ENCODE measurements around the gene SYK.
"Not testable (repeated sequence)": the region's sequence is repeated elsewhere in the genome, so short reads cannot be mapped to it uniquely, and the experiment has no call there.

SYK gene

DNA sequence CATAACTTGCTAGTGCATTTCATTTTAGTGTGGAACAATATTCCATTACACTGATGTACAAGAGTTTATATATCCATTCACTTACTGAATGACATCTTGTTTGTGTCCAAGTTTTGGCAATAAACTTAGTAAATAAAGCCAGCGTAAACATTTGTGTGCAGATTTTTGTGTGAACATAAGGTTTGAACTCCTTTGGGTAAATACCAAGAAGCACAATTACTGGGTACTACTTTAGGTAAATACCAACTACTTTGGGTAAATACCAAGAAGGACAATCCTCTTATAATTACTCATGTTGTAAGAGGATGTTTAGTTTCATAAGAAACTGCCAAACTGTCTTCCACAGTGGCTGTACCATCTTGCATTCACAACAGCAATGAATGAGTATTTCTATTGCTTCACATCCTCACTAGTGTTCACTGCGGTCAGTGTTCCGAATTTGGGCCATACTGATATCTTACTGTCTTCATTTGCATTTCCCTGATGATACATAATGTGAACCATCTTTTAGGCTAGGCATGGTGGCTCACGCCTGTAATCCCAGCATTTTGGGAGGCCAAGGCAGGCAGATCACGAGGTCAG, 2.3 kb upstream of the SYK start:
- DNase-seq = no peak

DNA sequence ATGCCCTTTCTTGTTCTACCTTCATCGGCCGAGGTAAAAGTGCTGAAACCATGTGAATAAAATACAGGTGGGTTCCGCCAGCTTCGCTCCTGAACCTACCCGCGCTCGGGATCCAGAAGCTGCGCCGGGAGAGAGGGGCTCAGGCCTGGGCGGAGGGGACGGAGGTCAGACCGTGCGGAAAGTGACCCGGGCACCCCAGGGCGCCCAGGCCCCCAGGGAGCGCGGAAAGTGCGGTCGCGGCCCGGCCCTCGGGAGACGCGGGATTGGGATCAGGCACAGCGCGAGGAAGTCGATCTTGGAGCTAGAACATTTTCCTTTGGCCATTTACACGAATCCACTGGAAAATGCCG, 329 bp downstream of the SYK start:
- no peak for DNase-seq

DNA sequence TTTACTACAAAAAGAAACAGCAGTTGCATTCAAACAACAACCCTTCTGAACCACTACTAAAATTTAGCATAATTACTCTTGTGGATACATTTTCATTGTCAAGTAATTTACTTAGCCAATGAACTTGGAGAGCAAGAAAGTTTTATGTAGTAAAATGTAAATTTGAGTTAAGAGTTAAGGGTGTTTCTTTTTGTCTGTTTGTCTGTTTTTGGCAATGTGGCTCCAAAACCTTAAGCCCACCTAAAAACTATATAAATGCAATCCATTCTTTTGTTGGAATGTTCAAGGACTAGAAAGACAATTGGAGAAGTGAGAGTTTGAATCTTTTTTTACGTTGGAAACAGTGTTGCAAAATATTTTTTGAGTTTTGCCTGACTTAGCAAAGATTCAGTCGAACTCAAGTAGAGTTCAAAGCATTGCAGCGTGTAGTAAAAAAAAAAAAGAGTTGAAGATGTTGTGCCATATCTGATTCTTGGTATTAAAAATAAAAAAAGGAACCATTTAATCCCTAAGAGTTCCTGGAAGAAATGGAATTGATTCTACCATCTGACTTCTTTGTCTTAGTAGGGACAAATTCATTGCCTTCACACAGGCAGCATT, 867 bp downstream of the SYK start:
- DNase-seq = no peak

DNA sequence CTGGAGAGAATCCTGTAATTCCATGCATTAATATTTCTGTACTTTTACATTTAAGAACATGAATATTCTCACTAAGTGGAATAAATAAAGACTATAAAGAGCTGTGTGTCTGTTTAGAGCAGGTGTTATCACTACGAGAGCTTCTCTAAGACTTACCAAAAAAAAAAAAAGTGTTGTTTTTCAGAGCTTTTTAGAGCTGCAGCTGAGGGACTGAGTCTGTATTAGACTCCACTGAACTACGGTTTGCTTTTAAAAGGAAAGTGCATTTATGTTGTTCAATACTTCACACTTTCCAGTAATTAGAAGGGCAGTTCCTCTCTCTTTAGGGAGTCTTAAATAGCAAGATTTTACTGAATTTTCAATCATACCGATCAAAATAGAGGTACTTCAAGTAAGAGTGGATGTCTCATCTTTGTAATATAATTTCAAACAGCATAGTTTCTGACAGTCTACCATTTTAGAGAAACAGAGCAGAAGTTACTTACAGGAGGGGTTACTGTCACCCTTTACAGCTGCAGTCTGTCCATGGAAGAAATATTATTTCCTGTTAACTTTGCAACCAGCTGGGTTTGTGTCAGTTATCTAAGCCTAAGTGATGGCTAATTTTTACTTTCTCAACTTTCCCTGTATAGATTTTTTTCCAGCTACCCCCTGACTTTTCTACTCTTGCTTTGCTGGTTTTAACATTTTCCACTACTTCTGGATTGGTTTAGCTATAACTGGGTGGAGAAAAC, 2.4 kb downstream of the SYK start:
- no peak for DNase-seq

DNA sequence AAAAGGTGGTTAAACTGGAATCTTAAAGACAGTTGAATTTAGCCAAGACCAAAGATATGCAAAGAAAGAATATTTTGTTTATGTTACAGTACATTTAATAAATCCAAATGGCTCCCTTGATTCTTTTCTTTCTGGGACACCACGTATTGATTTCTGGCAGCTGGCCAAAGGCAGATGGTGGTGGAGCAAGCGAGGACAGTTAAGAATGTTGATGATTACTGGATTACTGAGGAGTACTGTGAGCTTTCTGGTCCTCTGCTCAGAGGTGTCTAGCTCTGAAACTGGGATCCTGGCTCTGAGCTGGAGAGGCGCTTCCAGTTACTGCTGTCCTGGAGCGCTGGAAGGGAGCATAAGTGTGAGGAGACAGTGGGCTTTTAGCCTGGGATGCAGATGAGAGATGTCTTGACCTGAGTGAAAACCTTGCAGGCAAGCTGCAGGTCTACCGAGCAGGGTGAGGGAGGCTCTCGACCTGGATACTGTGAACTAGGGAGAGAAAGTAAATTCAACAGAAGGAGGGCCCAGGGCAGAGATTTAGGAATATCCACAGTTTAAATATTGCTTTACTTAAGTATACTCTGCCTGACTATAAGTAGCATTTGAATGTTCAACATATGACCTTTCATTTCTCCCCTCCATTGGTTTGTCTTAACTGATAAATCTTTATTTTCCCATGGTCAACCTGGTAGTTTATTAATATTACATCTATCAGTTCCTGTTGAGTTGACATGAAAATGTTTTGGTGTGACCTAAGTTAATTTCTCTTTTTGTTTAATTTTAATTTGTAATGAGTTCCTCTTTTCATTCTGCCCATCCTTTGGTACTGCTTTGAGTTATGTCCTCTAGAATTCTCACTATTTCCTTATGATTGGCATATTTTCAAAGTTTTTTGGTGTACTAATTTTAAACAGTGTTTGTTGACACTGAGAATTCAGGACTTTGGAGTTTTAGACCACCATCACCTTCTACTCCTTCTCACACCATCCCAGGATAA, 3.7 kb downstream of the SYK start:
- DNase-seq = no peak

DNA sequence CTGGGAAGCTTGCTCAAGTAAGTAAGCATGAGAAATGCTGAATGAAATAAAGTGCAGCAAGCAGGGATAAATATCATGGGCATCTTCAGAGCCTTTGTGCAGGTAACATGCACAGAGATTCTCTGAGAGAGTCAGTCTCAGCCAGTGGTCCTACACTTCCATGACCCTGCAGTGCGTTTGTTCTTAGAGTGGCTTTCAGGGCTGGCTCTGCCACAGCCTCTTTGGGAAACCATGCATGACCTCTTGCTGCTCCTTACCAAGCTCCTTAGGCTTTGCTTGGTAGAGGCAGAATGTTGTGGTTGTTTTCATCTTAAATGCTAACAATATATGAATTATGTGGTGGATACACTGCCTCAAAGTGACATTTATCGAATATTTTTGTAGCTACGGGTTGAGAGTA, 5.4 kb downstream of the SYK start:
- no peak for DNase-seq

DNA sequence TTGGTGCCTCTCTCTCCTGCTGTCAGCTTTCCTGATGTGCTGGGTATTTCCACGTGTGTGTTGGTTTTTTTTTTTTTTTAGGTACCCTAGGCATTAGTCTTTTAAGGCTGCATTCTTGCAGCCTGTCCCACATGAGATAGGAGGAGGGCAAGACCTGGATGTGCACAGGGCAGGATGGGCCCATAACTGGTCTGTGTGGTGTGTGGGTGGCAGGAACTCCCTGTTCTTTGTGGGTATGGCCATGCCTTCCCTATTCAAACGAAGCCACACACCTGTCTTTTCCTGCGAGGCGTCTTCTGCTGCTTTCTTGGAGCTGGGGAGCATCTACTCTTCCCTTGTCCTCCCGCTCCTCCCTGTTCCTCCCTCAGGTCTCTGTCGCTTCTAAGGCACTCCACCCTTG, 6.8 kb downstream of the SYK start:
- no peak for DNase-seq

DNA sequence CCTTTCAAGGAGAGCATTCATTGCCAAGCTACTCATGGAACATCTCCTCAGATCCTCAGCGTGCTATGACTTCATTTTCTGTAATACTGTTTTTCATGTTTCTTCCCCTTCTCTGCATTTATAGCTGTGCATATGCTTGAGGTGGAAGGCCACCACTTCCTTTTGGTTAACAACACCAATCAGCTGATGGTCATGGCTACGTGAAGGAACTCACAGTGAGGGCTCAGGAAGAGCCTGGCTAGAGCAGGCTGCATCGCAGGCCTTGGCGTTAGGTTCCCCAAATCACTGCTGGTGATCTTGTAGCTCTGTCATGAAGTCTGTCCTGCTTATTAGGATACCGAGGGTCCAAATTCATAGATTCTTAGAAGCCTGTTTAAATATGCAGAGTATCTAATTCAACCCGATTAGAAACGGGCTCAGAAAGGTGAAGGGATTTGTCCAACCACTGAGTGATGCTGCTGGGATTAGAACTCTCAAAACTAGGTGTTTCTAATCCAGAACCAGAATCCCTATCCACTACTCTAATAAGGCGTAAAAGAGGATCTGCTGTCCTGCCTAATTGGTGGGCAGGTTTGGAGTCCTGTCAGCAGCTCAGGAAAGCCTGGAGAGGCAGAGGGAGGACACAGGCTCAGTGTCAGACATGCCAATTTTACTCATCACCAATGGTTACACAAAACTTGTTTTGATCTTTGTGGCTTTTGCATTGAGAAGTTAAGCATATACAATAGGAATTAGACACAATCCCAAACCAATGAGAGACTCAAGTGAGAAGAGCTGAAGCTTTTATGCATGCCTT, 7.5 kb downstream of the SYK start:
- no peak for DNase-seq

DNA sequence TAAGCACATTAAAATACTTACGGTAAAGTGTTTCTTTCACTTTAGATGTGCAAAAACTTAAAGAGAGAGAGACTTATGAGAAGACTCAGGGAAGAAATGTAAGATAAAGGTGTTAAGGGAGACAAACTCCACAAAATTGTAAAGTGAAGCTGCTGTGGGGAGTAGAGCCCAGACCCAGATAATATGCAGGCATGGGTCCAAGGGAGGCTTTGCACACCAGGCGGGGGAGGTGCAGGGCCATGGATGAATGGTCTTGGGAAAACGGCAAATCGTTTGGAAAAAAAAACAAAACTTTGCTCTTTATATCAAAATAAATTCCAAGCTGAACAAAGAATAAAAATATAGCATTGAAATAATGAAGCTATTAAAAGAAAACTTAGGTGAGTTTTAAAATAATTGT, 9.1 kb downstream of the SYK start:
- DNase-seq = no peak

DNA sequence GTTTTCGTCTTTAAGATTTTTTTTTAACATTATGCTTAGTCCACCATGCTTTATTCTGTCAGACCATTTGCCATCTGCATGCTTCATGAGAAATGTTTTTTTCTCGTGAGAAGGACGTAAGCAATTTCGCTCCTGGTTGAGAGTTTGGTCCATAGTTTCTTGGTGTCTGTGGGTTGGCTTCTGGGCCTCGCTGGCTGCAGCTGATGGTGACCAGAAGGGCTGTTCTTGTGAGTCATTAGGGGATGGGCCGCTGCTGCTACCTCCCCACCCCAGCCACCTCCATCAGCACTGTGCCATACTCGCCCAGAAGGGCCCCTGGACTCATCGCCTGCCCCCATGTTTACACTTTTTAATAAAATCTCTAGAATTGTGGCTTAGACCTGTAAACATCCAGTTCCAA, 11.4 kb downstream of the SYK start:
- DNase-seq = no peak

DNA sequence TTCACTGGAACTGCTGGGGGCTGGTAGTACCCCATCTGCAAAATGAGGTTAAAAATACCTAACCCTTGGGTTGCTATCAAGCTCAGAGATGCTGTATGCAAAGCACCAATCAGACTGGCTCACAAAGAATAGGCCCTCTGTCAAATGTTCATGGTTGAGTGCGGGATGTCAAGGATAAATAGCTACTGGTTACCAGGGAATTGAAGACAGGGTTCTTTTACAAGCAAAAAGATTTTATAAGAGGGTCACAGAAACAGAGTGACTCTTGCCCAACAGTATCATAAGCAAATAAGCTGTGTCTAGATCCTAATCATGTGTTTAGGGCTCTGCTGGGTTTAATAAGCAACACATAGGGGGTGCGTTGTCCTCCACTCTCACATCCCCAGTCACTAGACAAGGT, 11.9 kb downstream of the SYK start:
- no peak for DNase-seq

DNA sequence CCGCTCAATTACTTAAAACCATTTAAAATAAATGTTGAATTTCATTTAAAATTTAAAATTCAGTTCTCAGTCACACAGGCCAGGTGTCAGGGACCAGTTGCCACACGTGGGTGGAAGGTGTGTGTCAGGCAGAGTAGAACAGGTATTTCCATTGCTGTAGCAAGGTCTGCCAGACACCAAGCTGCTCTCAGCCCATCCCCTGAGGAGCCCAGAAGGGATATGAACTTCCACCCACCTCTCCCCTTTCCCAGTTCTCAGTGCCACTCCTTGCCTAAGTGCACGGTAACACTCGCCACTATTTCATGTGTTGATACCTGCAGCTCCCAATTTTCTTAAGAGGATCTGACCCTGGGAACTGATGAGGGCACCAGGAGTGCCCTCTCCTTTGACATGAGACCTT, 12.7 kb downstream of the SYK start:
- no peak for DNase-seq

DNA sequence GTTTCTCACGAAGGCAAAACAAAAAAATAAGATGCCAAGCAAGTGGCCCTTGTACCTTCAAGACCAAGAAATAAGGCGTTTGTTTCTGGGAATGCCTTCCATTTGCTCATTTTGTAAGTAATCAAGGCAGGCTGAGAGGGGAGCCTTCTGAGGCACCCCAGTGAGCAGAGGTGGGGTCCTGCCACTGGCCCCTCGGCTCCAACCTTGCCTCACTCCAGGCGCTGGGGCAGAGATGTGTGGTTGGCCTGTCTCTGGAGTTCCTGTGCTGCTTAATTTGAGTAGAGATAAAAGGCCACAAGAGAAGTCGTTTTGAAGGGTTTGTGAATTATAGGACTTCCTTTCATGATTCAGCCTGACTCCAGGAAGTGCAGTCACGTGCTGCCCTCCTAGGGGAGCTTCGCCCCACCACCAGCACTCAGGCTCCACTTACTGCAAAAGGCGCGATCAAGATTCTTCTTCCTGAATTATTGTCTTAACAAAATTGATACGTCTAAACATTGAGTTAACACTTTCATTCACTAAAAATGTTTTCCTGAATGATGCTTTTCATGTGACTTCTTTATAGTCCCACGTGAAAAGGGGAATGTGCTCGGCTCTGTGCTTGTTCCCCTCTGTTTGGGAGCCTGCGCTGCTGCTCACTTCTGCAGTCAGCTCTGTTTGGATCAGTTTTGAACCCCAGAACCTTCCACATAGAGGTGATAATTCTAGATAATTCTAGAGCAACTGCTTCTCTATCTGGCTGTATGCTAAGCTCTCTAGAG, 13.7 kb downstream of the SYK start:
- no peak for DNase-seq

DNA sequence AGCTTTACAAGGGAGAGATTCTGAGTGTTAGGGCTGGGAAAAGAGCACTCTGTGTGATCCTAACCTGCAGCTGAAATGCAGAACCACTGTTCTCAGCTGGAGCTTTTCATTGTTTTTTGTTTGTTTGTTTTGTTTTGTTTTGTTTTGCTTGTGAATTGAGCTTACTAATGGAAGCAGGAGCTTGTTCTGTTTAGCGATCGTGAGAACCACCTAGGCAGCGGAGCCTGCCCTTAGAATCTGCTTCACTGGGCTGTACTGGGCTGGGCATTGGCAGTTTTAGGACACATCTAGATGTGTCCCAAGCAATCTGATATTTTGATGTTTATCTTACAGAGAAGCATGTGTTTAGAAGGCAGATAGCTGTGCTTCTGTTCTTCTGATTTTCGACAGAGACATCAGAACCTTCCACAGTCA, 14.3 kb downstream of the SYK start:
- no peak for DNase-seq

DNA sequence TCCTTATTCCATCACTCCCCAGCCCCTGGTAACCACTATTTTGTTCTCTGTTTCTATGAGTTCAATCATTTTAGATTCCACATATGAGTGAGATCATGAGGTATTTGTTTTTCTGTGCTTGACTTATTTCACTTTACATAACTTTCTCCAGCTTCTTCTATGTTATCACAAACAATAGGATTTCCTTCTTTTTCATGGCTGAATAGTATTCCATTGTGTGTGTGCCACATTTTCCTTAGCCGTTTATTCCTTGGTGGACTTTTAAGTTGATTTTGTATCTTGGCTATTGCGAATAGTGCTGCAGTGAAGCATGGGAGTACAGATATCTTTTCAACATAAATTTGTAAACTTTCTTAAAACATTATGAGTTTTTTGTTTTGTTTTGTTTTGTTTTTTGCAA, 15.1 kb downstream of the SYK start:
- no peak for DNase-seq

DNA sequence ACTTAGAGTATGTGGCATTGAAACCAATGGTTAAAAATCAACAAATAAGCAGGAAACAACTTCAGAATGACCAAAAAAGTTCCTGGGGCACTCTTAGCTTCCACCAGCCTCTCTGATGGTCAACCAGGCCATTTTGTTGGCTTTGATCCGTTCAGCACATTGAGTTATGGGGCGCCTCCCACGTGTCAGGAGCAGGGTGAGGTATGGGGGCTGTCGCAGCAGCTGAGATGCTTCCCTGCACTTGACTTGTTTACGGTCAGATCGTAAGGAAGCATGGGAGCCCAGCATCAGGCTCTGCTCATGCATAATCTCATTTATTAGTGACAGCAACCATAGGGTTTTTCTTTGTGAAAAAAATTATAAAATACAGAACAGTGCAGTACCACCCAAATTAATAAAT, 16.7 kb downstream of the SYK start:
- no peak for DNase-seq

DNA sequence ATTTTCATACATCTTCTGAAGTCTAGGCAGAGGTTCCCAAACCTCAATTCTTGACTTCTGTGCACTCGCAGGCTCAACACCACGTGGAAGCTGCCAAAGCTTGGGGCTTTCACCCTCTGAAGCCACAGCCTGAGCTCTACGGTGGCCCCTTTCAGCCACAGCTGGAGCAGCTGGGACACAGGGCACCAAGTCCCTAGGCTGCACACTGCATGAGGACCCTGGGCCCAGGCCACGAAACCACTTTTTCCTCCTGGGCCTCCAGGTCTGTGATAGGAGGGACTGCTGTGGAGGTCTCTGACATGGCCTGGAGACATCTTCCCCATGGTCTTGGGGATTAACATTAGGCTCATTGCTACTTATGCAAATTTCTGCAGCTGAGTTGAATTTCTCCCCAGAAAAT, 18.8 kb downstream of the SYK start:
- not testable (repeated sequence) for DNase-seq

DNA sequence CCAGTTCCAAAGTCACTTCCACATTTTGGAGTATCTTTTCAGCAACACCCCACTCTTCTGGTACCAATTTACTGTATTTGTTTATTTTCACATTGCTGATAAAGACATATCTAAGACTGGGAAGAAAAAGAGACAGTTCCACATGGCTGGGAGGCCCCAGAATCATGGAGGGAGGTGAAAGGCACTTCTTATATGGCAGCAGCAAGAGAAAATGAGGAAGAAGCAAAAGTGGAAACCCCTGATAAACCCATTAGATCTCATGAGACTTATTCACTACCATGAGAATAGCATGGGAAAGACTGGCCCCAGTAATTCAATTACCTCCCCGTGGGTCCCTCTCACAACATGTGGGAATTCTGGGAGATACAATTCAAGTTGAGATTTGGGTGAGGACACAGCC, 19.6 kb downstream of the SYK start:
- not testable (repeated sequence) for DNase-seq

DNA sequence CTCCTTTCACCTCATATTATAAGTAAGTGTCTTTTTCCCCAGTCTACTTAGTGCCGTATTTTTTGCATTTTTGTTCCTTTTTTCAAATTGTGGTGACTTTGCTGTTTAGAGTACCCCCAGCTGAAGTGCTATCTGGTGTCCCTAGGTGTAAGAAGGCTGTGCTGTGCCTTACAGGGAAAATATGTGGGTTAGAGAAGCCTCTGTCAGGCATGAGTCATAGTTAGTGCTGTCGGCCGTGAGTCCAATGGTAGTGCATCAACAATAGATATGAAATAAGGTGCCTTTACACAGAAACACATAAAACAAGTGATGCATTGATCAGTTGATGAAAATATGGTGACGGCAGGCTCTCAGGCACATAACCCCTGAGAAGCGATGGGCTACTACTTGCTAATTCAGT, 20.1 kb downstream of the SYK start:
- no peak for DNase-seq

DNA sequence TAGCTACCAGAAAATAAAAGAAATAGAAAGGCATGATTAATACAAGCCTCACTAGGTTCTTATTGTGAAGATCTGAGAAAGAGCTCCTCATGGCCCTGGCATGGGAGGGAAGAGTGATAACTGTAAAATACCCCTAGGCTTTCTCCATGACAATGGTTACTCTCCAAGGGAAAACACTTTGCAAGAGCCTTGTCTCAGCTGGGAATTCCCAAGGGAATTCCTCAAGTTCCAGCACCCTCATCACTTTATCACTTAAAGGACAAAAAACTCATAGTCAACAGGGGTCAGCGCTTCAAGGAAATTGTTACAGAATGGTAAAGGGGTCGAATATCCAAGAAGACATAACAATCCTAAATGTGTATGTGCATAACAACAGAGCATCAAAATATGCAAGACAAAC, 21.2 kb downstream of the SYK start:
- no peak for DNase-seq

DNA sequence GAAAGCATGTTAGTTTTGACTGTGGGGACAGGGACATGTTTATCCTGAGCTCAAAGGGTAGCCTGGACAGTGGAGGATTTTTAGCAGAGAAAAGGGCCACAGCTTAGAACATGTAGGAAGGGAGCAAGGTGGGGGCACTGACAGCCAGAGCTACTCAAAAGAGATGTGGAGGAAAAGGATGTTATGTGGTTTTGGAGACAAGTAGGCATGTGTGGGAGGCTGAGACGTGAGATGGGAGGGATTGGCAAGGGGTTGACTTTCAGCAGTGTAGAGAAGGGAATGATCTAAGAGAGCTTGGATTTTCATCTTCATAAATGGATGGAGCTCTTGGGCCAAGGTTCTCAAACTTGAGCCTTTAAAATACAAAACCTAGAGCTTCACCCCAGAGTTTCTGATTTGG, 24.0 kb downstream of the SYK start:
- DNase-seq = no peak
